Fibroblast of the aortic adventitia (primary cell): Measurements from ENCODE around the gene HAO2. TPM values are rescaled to one million over a fixed set of nuclear protein-coding genes. Genes with fewer than 3 reads are reported as not detected.
A peak's percentile ranks its signal among the peaks of the same experiment; 100 is the strongest.

Experiments
- DNase-seq: peaks from one replicate; pipeline ENCODE4 v3.0.0-alpha.2; 2010; ENCODE audit warnings: low read depth
- H3K4me3 ChIP-seq: 2 replicates; pipeline ENCODE4 v1.5.1; 2011; ENCODE audit warnings: low read depth, mild to moderate bottlenecking, control low read depth, low read length, moderate library complexity
- total RNA-seq: library from RNA; depleted of rRNA; stranded (reverse); fragments of >200 nt; gene quantifications from 2 replicates; pipeline ENCODE4 v1.2.3, GENCODE V29; 2012; ENCODE audit warnings: low replicate concordance
- TF ChIP-seq, protein P1 (sequence below): IDR thresholded peaks from 2 replicates; pipeline ENCODE4 v1.5.1; 2011; ENCODE audit warnings: mild to moderate bottlenecking, low read length, control low read depth, inconsistent platforms; ENCODE audit not compliant: insufficient read depth

Gene HAO2
- total RNA-seq, 1 donor = not detected

DNA sequence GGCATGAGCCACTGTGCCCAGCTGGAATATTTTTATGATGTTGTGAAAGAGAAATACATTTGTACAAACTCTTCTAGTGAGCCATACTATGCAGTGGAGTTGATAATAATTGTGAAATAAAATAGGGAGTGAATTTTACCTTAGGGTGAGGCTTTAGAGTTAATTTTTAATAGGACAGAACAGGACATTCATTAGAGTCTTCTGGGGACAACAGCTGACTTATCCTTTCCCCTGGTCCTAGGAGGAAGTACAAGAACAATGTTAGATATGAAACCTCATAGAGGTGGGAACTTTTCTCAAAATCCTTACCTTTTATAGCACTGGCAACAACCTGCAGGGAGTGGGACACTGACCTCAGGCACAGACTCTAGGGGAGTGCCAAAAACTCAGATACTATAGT, 21.9 kb downstream of the HAO2 start:
- TF ChIP-seq, protein P1, sequence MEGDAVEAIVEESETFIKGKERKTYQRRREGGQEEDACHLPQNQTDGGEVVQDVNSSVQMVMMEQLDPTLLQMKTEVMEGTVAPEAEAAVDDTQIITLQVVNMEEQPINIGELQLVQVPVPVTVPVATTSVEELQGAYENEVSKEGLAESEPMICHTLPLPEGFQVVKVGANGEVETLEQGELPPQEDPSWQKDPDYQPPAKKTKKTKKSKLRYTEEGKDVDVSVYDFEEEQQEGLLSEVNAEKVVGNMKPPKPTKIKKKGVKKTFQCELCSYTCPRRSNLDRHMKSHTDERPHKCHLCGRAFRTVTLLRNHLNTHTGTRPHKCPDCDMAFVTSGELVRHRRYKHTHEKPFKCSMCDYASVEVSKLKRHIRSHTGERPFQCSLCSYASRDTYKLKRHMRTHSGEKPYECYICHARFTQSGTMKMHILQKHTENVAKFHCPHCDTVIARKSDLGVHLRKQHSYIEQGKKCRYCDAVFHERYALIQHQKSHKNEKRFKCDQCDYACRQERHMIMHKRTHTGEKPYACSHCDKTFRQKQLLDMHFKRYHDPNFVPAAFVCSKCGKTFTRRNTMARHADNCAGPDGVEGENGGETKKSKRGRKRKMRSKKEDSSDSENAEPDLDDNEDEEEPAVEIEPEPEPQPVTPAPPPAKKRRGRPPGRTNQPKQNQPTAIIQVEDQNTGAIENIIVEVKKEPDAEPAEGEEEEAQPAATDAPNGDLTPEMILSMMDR = no peak
- H3K4me3 ChIP-seq = no peak overlapping the region
- DNase-seq = no peak

DNA sequence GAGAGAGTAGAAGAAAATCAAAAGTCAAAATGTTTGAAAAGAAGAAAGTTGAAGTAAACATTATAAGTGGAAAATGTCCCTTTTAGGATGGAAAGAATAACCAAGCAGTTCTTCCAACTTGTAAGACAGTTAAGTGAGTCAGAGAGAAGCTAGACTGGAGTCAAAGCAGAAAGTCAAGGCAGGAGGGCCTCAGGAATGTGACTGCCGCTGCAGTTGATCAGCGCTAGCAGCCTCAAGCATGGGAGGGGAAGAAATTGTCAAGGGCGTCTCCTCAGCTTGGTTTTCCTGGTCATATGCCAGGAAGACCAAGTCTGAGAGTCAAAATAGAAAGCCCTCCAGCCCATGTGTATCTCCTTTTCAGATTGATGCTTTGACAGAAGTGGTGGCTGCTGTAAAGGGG, 23.2 kb downstream of the HAO2 start:
- no peak for DNase-seq
- no peak overlapping the region for H3K4me3 ChIP-seq
- TF ChIP-seq, protein P1 = no peak

DNA sequence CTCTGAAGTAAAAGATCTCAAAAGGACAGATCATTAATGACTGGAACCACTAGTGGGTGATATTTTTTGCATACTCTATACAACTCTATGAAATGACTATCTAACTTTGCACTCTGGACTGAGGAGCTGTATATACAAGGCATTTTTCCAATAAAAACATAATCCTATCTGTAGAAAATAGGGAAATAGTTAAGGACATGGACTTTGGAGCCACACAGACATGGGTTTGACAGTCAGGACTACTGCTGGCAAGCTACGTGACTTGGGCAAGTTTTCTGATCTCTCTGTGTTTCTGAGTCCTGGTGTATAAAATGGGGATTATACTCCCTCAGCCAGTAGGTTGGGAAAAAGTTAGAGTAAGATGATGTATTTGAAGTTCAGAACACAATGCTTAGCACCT, 25.5 kb downstream of the HAO2 start:
- TF ChIP-seq, protein P1 = no peak
- no peak for DNase-seq
- H3K4me3 ChIP-seq = no peak overlapping the region

DNA sequence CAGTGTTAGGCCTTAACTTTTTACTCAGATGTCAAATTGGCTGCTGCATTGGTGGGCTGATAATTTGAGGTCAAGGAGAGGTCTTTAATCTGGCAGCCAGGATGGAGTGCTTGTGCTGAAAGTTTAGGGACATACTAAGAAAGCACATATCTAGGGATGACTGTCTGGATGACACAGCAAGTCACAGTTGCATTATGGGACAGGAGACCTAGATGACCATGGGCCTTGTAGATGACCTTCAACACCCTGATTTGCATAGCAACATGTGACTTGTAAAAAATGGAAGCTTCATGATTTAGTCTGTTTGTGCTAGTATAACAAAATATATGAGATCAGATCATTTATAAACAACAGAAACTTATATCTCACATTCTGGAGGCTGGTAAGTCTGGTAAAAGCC, 28.4 kb downstream of the HAO2 start:
- DNase-seq = no peak
- TF ChIP-seq, protein P1 = no peak
- no peak overlapping the region for H3K4me3 ChIP-seq

DNA sequence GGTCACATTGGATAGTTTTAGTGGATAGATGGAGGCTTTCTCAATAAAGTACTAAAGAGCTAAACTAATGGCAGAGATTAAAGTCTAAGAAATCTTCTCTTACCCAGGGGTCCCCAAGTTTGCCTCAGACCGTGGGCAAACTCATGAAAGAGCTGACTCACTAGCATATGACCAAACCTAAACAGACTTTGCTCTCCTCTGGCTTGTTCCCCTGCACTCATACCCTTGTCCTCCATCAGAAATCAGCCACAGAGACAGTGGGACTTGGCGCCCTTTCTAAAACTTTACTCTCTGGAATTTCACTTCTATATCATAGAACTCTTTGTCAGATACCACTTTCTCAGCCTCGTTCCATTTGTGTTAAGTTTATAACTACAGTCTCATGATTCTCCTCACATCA, 29.4 kb downstream of the HAO2 start:
- no peak for DNase-seq
- H3K4me3 ChIP-seq = no peak overlapping the region
- TF ChIP-seq, protein P1 = no peak

DNA sequence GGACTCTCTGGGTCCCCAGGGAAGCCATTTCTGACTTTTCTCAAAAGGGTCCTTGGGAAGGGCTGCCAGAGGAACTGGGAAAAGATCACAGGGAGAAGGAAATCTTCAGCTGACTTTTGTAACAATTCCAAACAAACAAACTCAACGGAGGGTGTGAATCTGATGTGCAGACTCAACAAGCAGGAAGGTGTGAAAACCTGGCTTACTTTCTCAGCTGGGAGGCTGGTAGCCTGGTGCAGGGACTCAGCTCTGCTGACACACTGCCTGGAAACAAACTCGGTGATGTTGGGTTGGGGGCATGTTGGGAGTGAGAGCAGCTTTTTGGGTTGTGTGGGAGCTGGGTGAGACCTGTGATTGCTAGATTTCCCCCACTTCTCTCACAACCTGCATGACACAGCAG, 36.2 kb downstream of the HAO2 start:
- no peak overlapping the region for H3K4me3 ChIP-seq
- TF ChIP-seq, protein P1 = no peak
- no peak for DNase-seq

DNA sequence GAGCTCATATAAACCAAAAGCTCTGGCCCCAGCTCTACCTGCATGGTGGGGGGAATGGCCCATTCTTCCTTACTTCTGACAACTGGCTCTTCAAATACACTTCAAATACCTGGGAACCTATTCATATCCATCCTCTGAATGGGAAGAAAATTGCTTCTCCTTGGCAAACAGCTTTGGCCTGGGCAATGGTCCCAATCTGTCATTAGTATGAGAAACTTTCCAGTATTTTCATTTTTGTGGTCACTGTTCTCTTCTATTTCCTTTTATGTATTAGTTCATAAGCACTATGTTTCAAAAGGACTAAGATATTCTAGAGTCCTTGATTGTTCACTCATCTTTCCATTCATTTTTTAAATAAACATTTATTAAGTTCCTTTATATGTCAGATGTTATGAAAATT, 41.1 kb downstream of the HAO2 start:
- DNase-seq = peak; percentile 58
- TF ChIP-seq, protein P1 = no peak
- no peak overlapping the region for H3K4me3 ChIP-seq
